NCI-H82 (cell line): Measurements from ENCODE around the gene C1orf159.
"Not testable (repeated sequence)": the region's sequence is repeated elsewhere in the genome, so short reads cannot be mapped to it uniquely, and the experiment has no call there.

Experiments used
- DNase-seq: peaks from one replicate; lab custom pipeline; 2025; lab: John Stamatoyannopoulos, UW

Gene C1orf159

DNA sequence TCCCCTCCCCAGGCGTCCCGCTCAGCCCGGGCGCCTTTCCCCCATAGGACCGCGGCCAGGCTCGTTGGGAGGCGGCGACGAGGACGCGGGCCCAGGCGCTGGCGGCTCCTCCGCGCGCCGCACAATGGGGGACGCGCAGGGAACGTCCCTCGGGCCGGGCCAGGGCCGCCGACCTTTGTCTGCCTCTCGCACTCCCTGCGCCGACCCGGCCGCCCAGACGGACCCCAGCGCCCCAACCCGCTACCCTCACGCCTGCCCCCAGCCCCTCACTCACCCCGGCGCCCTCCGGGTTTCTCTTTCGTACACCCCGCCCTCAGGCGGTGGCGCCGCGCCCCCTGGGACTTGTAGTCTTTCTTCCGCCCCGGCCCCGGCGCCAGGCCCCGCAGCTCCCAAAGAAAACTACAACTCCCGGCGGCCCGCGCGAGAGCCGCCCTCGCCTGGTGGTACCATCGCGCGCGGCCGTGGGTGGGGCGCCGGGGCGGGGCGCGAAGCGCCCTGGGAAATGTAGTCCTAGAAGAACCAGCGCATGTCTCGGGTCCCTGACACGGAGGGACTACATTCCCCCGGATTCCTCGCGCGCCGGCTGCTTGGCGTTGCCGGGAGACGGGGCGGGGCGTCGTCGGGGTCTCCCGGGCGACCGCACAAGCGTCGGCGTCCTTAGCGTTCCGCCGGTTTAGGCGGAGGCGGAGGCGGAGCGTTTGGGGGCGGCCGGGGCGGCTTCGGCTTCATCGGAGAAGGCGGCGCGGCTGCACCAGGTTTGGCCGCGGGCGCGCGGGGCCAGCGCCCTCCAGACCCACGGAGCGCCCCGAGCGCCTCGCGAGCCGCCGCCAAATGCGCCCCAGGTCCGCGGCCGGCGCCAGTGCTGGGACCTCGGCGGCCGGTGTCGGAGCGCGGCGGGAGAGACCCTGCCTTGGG, at the start of gene C1orf159:
C1orf159 (minus strand) TSS at position 304 of the 915 bp plus-strand sequence. CDS start 24,546 bp downstream, outside the sequence.
- DNase-seq = peak; percentile 99

GRCh38 chr1:1165485-1165884, 49.6 kb upstream of the C1orf159 start:
- DNase-seq = no peak

DNA sequence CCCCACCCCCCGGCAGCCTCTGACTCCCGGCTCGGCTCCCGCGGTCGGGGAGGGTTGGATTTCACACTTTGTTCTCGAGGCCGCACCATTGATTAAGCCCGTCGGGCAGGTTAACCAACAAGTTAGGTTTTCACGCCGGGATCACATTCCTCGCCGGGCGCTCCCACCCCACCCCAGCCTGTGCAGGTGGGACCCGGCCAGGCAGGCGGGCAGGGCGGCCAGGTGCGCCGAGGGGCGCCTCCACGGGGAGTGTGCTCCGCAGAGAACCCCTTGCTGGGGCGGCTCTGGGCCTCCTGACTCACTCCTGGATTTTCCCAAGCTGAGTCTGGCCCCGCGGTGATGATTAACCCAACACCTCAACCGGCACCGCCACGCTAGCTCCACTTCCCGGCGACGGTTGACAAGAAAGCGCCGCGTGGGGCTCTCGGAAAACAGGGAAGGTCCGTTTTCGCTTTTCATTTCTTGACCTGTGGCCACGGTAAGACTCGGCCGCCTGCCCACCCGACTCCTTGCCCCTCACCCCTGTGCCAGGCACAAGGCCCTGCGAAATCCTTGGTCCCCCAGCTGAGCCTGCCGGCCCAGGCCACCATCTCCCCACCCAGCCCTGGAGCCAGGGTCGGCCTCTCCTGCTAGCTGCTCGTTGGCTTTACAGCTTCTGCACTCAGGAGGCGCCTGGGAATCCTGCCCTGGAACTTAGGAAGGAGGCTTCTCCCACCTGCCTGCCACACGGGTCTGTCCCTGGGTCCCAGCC, 49.0 kb upstream of the C1orf159 start:
- DNase-seq = no peak

- DNase-seq = no peak
Measured at GRCh38 chr1:1164361-1164700, 48.4 kb upstream of the C1orf159 start.

DNA sequence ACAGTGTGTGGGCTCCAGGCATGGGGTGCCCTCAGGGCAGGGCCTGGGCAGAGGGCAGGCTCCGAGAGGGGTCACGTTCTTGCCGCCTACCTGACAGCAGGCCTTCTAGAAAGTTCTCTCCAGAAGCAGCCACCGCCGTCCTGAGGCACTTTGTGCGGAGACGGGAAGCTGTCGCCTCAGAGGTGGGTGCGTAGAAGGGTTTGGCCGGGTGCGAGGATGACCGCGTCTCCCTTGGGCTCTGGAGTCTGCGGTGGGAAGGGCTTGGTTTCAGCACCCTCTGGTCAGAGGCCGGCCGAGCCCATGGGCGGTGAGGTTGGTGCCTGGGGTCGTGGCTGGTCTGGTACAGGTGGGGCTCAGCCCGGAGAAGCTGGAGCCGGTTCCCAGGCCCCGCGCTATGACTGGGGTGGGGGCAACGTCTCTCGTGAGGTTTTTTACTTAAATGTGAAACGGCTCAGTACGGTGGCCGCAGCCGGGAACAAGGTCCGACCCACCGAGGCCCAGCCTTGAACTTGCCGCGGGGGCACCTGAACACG, 47.7 kb upstream of the C1orf159 start:
- no peak for DNase-seq

- no peak for DNase-seq
Measured at GRCh38 chr1:1162597-1163537, 47.0 kb upstream of the C1orf159 start.

GRCh38 chr1:1161683-1162079, 45.8 kb upstream of the C1orf159 start:
- DNase-seq = no peak

DNA sequence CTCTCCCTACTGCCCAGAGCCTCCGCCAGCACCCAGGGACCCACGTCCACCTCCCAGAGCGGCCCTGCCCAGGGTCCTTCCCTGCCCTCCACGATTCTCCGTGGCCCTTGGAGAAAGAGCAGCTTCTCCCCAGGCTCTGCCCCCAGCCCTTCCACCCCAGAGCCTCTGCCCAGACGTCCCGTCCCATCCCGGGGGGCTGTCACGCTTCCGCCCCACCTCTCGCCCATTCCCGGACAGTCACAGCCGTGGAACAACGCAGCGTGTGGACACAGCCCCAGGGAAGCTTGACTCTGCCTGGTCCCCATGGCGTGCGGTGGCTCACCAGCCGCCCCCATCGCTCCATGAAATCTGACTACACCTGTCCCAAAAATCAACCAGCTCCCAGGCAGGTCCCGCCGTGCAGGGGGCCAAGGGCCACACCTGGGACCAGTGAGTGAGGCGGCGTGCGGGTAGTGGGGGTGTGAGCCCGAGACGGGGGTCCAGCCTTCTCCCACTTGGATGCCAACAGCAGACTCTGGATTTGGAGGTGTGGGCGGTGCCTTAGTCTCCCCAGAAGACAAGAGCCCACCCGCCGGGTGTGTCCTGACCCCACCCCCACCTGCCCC, 45.3 kb upstream of the C1orf159 start:
- DNase-seq = no peak

DNA sequence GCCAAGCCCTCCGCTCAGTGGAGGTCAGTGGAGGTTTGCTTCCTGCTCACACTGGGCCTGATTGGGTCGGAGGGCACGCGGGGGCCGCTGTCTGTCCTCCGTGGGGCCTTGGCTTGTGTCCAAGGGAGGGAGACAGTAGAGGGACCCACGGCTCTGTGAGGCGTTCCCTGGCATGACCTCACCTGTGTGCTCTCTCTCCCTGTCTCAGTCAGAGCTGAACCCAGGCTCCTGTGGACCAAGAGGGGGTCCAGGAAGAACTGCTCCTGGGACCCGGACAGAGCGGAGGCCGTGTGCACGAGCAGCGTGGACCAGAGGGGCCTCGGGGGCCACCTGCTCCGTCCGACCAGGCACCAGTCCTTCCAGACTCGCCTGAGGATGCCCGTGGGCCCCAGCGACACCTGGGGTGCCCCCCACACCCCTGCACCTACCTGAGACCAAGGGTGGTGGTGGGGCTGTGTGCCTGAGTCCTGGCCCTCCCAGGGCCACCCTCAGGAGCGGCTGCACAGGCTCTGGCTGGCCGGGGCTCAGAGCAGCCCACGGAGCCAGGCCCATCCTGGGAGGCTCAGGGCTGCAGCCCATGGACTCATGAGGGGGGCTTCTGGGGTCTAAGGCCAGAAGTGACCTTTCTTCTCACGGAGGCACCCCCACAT, 44.5 kb upstream of the C1orf159 start:
- no peak for DNase-seq

DNA sequence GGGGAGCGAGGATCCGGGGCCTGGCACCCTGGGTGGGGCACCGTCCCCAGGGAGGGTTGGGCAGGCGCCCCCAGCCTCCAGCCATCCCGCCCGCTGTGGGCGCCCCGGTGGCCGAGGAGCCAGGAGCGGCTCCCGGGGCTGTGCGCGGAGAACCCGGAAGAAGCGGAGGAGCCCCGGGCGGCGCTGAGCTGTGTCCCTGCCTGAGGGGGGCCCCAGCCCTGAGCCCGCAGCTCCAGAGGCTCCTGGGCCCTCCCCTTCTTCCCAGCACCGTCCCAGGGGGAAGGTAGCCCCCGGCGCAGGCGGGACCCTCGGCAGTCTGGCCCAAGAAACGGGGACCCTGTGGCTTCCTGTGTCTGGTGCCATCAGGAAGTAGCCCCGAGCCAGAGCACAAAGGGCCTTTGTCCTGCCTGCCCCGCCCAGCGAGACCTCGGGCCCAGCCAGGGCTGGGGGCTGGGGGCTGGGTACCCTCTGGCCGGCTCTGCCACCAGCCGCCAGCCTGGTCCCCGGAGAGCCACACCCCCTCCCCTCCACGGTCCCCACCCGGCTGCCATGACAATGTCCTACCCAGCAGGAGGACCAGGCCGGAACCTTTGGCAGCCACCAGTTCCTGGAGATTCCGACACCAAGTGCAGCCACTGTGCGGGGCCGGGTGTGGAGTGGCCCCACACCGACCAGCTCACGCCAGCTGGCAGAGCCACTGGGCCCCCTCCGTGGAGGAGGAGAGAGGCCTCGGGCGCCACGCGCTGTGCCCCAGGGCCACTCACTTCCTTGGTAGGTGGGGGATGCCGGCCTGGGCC, 42.2 kb upstream of the C1orf159 start:
- DNase-seq = no peak

GRCh38 chr1:1157426-1157913, 41.6 kb upstream of the C1orf159 start:
- DNase-seq = peak; percentile 60

GRCh38 chr1:1157033-1157365, 41.1 kb upstream of the C1orf159 start:
- no peak for DNase-seq

- no peak for DNase-seq
Measured at GRCh38 chr1:1156140-1157032, 40.5 kb upstream of the C1orf159 start.

GRCh38 chr1:1155258-1155657, 39.4 kb upstream of the C1orf159 start:
- DNase-seq = no peak

- no peak for DNase-seq
Measured at GRCh38 chr1:1153874-1154273, 38.0 kb upstream of the C1orf159 start.

GRCh38 chr1:1153215-1153614, 37.3 kb upstream of the C1orf159 start:
- DNase-seq = not testable (repeated sequence)

DNA sequence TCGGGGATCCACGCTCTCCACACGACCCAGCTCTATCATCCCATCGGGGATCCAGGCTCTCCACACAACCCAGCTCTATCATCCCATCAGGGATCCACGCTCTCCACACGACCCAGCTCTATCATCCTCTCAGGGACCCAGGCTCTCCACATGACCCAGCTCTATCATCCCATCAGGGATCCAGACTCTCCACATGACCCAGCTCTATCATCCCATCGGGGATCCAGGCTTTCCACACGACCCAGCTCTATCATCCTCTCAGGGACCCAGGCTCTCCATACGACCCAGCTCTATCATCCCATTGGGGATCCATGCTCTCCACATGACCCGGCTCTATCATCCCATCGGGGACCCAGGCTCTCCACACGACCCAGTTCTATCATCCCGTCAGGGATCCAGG, 36.5 kb upstream of the C1orf159 start:
- not testable (repeated sequence) for DNase-seq

GRCh38 chr1:1151306-1151705, 35.4 kb upstream of the C1orf159 start:
- no peak for DNase-seq

DNA sequence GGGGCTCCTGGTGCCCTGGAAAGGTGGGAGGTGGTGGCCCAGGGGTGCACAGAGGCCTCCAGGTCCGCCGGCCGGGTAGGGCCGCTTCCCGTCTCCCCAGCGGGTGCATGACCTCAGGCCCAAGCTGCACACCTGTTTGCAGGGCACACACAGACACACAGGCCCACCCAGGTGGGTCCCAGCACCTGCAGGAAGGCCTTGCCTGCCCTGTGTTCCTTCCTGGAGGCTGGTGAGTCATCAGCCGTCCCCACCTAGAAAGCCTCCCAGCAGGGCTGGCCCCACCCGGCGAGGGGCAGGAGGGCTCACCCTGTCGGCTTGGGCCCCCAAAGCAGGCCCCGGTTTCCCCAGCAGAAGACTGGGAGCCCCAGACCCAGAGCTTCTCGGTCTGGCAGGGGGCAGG, 34.2 kb upstream of the C1orf159 start:
- DNase-seq = no peak
